Measurements from ENCODE around the gene ADGRA1.

Gene ADGRA1

DNA sequence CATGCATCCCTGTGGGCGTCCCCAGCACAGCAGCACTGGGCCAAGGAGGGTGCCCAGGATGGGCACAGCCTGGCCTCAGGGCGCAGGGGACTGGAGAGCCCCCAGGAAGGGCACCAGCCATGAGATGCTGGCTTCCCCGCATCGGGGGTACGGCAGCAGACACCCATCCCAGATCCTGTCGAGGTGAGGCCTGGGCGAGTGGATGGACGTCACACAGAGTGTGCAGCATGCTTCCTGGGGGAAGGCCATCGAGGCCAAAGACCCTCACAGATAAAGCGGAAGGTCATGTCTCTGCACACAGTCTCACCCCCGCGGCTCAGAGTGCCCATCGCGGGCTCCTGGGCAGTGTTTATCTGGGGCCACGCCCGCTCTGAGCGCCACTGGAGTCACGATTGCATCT lies 18.8 kb downstream of the ADGRA1 start:
- Histone ChIP-seq H3K27me3 (replicated peaks; ENCODE audit: insufficient read depth, low read length) (peaks cover 32% of the 10 kb centered on the region), H3K36me3 (replicated peaks; ENCODE audit: insufficient read depth, low read length) (no peaks in the 10 kb centered on the region), H3K9me2 (replicated peaks; ENCODE audit: insufficient read depth, low read length) (no peaks in the 10 kb centered on the region), H3K9ac (ENCODE audit: low read length) (no peak overlapping the region), H3F3A (ENCODE audit: insufficient read depth, low read length) (no peaks in the 10 kb centered on the region), H2AFZ (ENCODE audit: low read length) (no peak overlapping the region), H3K9me3 (replicated peaks; ENCODE audit: insufficient read depth, low read length) (no peaks in the 10 kb centered on the region), H3K4me3 (ENCODE audit: low read length) (no peak overlapping the region), H3K27ac (ENCODE audit: low read length) (no peak overlapping the region), H3K4me2 (ENCODE audit: low read depth, low read length) (no peak overlapping the region), H3K79me2 (ENCODE audit: low read length) (no peaks in the 10 kb centered on the region), H4K20me1 (ENCODE audit: insufficient read depth, low read length) (no peaks in the 10 kb centered on the region), H3K4me1 (ENCODE audit: low read length) (no peaks in the 10 kb centered on the region)
- TF ChIP-seq EZH2 (optimal IDR thresholded peaks at IDR 0.05; ENCODE audit: low read depth, low read length), result no peak
- TF ChIP-seq, protein P1, sequence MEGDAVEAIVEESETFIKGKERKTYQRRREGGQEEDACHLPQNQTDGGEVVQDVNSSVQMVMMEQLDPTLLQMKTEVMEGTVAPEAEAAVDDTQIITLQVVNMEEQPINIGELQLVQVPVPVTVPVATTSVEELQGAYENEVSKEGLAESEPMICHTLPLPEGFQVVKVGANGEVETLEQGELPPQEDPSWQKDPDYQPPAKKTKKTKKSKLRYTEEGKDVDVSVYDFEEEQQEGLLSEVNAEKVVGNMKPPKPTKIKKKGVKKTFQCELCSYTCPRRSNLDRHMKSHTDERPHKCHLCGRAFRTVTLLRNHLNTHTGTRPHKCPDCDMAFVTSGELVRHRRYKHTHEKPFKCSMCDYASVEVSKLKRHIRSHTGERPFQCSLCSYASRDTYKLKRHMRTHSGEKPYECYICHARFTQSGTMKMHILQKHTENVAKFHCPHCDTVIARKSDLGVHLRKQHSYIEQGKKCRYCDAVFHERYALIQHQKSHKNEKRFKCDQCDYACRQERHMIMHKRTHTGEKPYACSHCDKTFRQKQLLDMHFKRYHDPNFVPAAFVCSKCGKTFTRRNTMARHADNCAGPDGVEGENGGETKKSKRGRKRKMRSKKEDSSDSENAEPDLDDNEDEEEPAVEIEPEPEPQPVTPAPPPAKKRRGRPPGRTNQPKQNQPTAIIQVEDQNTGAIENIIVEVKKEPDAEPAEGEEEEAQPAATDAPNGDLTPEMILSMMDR (IDR thresholded peaks at IDR 0.05; ENCODE audit: low read length), result no peak
- no peak for TF ChIP-seq EZH2phosphoT487 (IDR thresholded peaks at IDR 0.05; ENCODE audit: low read length)
- no peak for DNase-seq

DNA sequence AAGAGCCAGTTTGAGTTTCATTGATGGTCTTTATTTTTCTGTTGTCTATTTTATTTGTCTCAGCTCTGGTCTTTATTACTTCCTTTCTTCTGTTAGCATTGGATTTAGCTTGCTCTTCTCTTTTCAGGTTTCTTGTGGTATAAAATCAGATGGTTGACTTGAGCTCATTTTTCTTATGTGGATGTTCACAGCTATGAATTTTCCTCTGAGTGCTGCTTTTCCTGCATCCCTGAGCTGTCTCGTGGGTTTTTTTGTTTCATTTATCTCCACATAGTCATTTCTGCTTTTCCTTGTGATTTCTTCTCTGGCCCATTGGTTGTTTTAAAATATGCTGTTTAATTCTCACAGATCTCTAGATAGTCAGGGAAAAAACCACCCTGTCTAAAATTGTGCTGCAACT lies 19.7 kb downstream of the ADGRA1 start:
- H3K9ac ChIP-seq (ENCODE audit: low read length), result no peak overlapping the region
- H3K4me3 ChIP-seq (ENCODE audit: low read length), result no peak overlapping the region
- H3K79me2 ChIP-seq (ENCODE audit: low read length), result no peaks in the 10 kb centered on the region
- H3F3A ChIP-seq (ENCODE audit: insufficient read depth, low read length), result no peaks in the 10 kb centered on the region
- H2AFZ ChIP-seq (ENCODE audit: low read length), result no peak overlapping the region
- H3K4me2 ChIP-seq (ENCODE audit: low read depth, low read length), result no peak overlapping the region
- TF ChIP-seq, protein P1 (IDR thresholded peaks at IDR 0.05; ENCODE audit: low read length), result no peak
- TF ChIP-seq EZH2 (optimal IDR thresholded peaks at IDR 0.05; ENCODE audit: low read depth, low read length), result no peak
- no peak for TF ChIP-seq EZH2phosphoT487 (IDR thresholded peaks at IDR 0.05; ENCODE audit: low read length)
- no peak overlapping the region for H3K27ac ChIP-seq (ENCODE audit: low read length)
- DNase-seq, result no peak
- peaks cover 23% of the 10 kb centered on the region for H3K27me3 ChIP-seq (replicated peaks; ENCODE audit: insufficient read depth, low read length)
- no peaks in the 10 kb centered on the region for H3K9me2 ChIP-seq (replicated peaks; ENCODE audit: insufficient read depth, low read length)
- H4K20me1 ChIP-seq (ENCODE audit: insufficient read depth, low read length), result no peaks in the 10 kb centered on the region
- H3K4me1 ChIP-seq (ENCODE audit: low read length), result no peaks in the 10 kb centered on the region
- no peaks in the 10 kb centered on the region for H3K36me3 ChIP-seq (replicated peaks; ENCODE audit: insufficient read depth, low read length)
- H3K9me3 ChIP-seq (replicated peaks; ENCODE audit: insufficient read depth, low read length), result no peaks in the 10 kb centered on the region

DNA sequence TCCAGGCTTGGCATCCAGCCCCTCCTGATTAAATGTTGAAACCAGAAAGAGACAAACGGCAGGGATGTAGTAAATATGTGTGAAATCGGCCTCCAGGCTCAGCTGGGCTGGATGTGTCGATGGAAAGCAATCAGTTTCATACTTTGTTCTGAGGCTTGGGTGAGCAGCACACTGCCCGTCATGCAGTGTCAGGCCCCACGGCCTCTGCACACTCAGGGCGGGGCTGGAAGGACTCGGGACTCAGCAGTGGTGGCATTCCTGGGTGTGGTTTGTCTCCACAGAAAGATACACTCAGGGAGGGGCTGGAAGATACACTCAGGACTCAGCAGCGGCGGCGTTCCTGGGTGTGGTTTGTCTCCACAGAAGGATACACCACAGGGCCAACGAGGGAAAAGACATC lies 22.0 kb downstream of the ADGRA1 start:
- Histone ChIP-seq H3K9me2 (replicated peaks; ENCODE audit: insufficient read depth, low read length) (no peaks in the 10 kb centered on the region), H3K4me2 (ENCODE audit: low read depth, low read length) (no peak overlapping the region)

More for the DNA sequence above, 22.0 kb downstream of the ADGRA1 start:
- Histone ChIP-seq H3K4me1 (ENCODE audit: low read length) (no peaks in the 10 kb centered on the region), H4K20me1 (ENCODE audit: insufficient read depth, low read length) (no peaks in the 10 kb centered on the region), H3K79me2 (ENCODE audit: low read length) (no peaks in the 10 kb centered on the region), H3K9me3 (replicated peaks; ENCODE audit: insufficient read depth, low read length) (no peaks in the 10 kb centered on the region), H3K27ac (ENCODE audit: low read length) (no peak overlapping the region), H3K27me3 (replicated peaks; ENCODE audit: insufficient read depth, low read length) (peaks cover 13% of the 10 kb centered on the region), H3K4me3 (ENCODE audit: low read length) (no peak overlapping the region), H3K9ac (ENCODE audit: low read length) (no peak overlapping the region), H2AFZ (ENCODE audit: low read length) (no peak overlapping the region), H3K36me3 (replicated peaks; ENCODE audit: insufficient read depth, low read length) (no peaks in the 10 kb centered on the region), H3F3A (ENCODE audit: insufficient read depth, low read length) (no peaks in the 10 kb centered on the region)
- DNase-seq, result no peak
- TF ChIP-seq EZH2 (optimal IDR thresholded peaks at IDR 0.05; ENCODE audit: low read depth, low read length) (no peak), EZH2phosphoT487 (IDR thresholded peaks at IDR 0.05; ENCODE audit: low read length) (no peak)
- TF ChIP-seq, protein P1 (IDR thresholded peaks at IDR 0.05; ENCODE audit: low read length), result no peak

Data from MM.1S (cell line).